ENCODE measurements around the gene SLC4A3. TPM values are rescaled to one million over a fixed set of nuclear protein-coding genes. Genes with fewer than 3 reads are reported as not detected.

Gene SLC4A3
- total RNA-seq, 2 experiments from 2014 or later = 0.16 to 0.20 TPM

- Mint-ChIP-seq H3K27ac (no peak overlapping the region), H3K4me3 (no peak overlapping the region), H3K27me3 (peaks cover 7% of the 10 kb centered on the region), H3K9me3 (no peaks in the 10 kb centered on the region), H3K36me3 (ENCODE audit: low read depth) (peaks cover 12% of the 10 kb centered on the region), H3K4me1 (ENCODE audit: low read depth) (no peaks in the 10 kb centered on the region)
- Histone ChIP-seq H3K36me3 (ENCODE audit: insufficient read depth, low read length) (peaks cover 12% of the 10 kb centered on the region), H3K4me1 (ENCODE audit: insufficient read depth, low read length) (no peaks in the 10 kb centered on the region), H3K27me3 (ENCODE audit: control insufficient read depth in 1 of 2, insufficient read depth in 2 of 2, low read length in 2 of 2) (no peaks in the 10 kb centered on the region), H3K9me3 (ENCODE audit: control insufficient read depth in 1 of 2, insufficient read depth in 1 of 2, low read length in 2 of 2) (no peaks in the 10 kb centered on the region), H3K4me3 (ENCODE audit: low read length) (no peak overlapping the region), H3K27ac (ENCODE audit: low read depth in 1 of 2, low read length in 2 of 2) (no peak overlapping the region)
- ChIA-PET CTCF (no interaction called here), POLR2A (no interaction called here)
- TF ChIP-seq CTCF (IDR thresholded peaks at IDR 0.05) = no peak
- no peak for ATAC-seq (ENCODE audit: poor library complexity)
- DNase-seq = no peak
- intact Hi-C loops (cut with DNase I, micrococcal nuclease) = no loop called here
Observed at GRCh38 chr2:219619235-219619634, 8.2 kb upstream of the SLC4A3 start.

- Mint-ChIP-seq H3K27ac (no peak overlapping the region), H3K4me1 (ENCODE audit: low read depth) (no peaks in the 10 kb centered on the region), H3K4me3 (no peak overlapping the region), H3K9me3 (no peaks in the 10 kb centered on the region), H3K27me3 (peaks cover 13% of the 10 kb centered on the region), H3K36me3 (ENCODE audit: low read depth) (no peaks in the 10 kb centered on the region)
- no peak for DNase-seq
- H3K4me1 ChIP-seq (ENCODE audit: insufficient read depth, low read length) = no peaks in the 10 kb centered on the region
- no peaks in the 10 kb centered on the region for H3K9me3 ChIP-seq (ENCODE audit: control insufficient read depth in 1 of 2, insufficient read depth in 1 of 2, low read length in 2 of 2)
- intact Hi-C loops (cut with DNase I, micrococcal nuclease) = no loop called here
- peaks cover 1% of the 10 kb centered on the region for H3K36me3 ChIP-seq (ENCODE audit: insufficient read depth, low read length)
- ChIA-PET POLR2A (no interaction called here), CTCF (no interaction called here)
- ATAC-seq (ENCODE audit: poor library complexity) = no peak
- TF ChIP-seq CTCF (IDR thresholded peaks at IDR 0.05) = no peak
- no peaks in the 10 kb centered on the region for H3K27me3 ChIP-seq (ENCODE audit: control insufficient read depth in 1 of 2, insufficient read depth in 2 of 2, low read length in 2 of 2)
- no peak overlapping the region for H3K4me3 ChIP-seq (ENCODE audit: low read length)
- H3K27ac ChIP-seq (ENCODE audit: low read depth in 1 of 2, low read length in 2 of 2) = no peak overlapping the region
Observed at GRCh38 chr2:219620546-219620945, 6.9 kb upstream of the SLC4A3 start.

- peaks cover 25% of the 10 kb centered on the region for H3K27me3 Mint-ChIP-seq
Observed at GRCh38 chr2:219621935-219622334, 5.5 kb upstream of the SLC4A3 start.

More at GRCh38 chr2:219621935-219622334, 5.5 kb upstream of the SLC4A3 start:
- Histone ChIP-seq H3K27me3 (ENCODE audit: control insufficient read depth in 1 of 2, insufficient read depth in 2 of 2, low read length in 2 of 2) (peaks cover 6% of the 10 kb centered on the region in 2 experiments), H3K4me3 (ENCODE audit: low read length) (no peak overlapping the region), H3K4me1 (ENCODE audit: insufficient read depth, low read length) (peaks cover under 1% of the 10 kb centered on the region), H3K9me3 (ENCODE audit: control insufficient read depth in 1 of 2, insufficient read depth in 1 of 2, low read length in 2 of 2) (no peaks in the 10 kb centered on the region), H3K36me3 (ENCODE audit: insufficient read depth, low read length) (no peaks in the 10 kb centered on the region), H3K27ac (ENCODE audit: low read depth in 1 of 2, low read length in 2 of 2) (no peak overlapping the region)
- H3K4me3 Mint-ChIP-seq = no peak overlapping the region
- H3K27ac Mint-ChIP-seq = no peak overlapping the region
- peaks cover 3% of the 10 kb centered on the region for H3K4me1 Mint-ChIP-seq (ENCODE audit: low read depth)
- DNase-seq (no peak), ATAC-seq (ENCODE audit: poor library complexity) (no peak)
- H3K36me3 Mint-ChIP-seq (ENCODE audit: low read depth) = no peaks in the 10 kb centered on the region
- CTCF ChIA-PET = no interaction called here
- POLR2A ChIA-PET = interaction anchor here (0.6 kb wide), 1 partner anchor 256 kb away, joined by 3 read pairs; no protein-coding TSS in a partner anchor
- no peak for TF ChIP-seq CTCF (IDR thresholded peaks at IDR 0.05)
- intact Hi-C loops (cut with DNase I, micrococcal nuclease) = no loop called here
- no peaks in the 10 kb centered on the region for H3K9me3 Mint-ChIP-seq

Data from CD4-positive, alpha-beta T cell (primary cell).